Measurements from ENCODE around the gene C4orf51. TPM values are rescaled to one million over a fixed set of nuclear protein-coding genes. Genes with fewer than 3 reads are reported as not detected.
A peak's percentile ranks its signal among the peaks of the same experiment; 100 is the strongest.

Gene C4orf51
- total RNA-seq, 1 donor from 2014 or later, result not detected

GRCh38 chr4:145709843-145710242 is 29.9 kb downstream of the C4orf51 start:
- no peak for DNase-seq (ENCODE audit: low spot score)

DNA sequence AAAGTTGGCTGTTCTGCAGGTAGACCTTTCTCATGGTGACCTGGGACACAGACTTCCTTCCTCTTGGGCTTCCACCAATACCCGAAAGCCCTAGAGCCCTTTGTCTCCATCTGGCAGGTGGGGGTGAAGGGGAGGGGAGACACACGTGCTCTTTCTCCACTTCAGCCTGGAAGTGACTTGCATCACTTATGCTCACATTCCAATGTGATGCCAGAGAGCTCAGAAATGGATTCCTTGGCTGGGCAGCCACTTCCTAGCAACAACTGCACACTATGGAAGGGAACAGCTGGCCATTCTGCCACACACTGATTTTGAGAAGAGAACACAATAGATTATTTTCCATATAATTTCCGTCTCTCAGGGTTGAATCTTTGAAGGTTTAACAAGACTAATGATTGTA is 36.3 kb downstream of the C4orf51 start:
- DNase-seq (ENCODE audit: low spot score), result no peak

DNA sequence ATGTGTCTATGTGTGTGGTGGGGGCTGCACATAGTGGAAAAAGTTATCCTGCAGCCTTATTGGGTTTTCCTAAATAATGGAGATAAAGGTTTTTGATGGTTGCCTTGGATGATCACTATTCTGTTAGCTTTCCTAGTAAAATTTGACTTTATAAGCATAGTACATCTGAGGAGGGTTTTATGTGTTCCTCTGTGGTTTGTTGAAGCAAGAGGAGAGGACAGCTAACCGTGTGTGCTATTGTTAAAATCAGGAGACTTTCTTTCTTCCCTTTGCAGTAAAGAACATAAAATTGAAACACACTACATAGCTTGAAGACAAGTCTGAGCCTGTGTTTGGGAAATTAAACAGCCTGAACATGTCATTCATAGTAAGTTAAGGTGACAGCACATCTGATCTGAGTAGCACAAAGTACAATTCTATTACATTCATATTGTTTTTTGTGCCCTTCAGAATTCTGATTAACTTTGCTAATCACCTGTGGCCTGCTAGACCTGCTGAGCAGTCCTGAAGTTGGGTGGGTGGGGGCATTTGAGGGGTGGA is 36.8 kb downstream of the C4orf51 start:
- DNase-seq (ENCODE audit: low spot score), result no peak

DNA sequence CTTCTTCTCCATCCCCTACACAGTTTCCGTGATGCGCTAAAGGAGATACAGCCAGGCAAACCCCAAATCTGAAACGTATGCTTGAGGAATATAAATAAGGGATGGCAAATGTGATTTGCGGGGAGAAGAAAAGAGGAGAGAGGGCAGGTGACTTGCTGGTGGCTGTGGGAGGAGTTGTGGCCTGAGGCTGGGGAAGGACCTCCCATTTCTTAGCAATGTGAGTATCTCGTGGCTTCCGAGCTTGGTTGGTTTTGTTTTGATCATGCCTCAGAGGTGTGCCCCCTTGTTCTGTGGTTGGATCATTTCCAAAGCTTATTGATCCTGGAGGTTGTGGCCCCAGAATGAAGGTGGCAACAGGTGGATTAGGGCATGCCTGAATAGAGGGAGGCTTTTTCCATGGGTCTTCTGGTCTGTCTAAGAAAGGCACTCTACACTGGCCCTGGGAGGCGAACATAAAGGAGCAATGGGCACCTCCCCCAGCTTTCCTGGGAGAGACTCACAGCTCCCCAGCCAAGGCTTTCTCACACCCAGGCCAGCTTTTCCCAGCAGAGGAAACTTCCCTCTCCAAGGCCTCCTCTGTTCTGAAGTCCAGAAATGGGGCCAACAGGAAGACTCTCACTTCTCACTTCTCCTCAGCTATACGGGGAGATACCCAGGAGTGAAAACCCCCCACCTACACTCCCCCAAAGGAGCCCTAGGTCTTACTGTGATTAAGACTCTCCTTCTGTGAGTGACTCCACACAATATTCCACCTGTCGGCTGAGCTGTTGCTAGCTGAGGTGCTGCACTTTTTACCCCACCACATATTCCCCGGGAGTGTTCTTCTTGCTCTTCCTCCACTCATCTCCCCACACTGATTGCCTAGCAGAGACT is 40.0 kb downstream of the C4orf51 start:
- no peak for DNase-seq (ENCODE audit: low spot score)

GRCh38 chr4:145720656-145721055 is 40.7 kb downstream of the C4orf51 start:
- no peak for DNase-seq (ENCODE audit: low spot score)

- DNase-seq (ENCODE audit: low spot score), result no peak
These were observed 42.6 kb downstream of the C4orf51 start for GRCh38 chr4:145722561-145722960.

GRCh38 chr4:145723336-145723735 is 43.4 kb downstream of the C4orf51 start:
- DNase-seq (ENCODE audit: low spot score), result no peak

GRCh38 chr4:145730026-145730425 is 50.1 kb downstream of the C4orf51 start:
- DNase-seq (ENCODE audit: low spot score), result no peak

DNA sequence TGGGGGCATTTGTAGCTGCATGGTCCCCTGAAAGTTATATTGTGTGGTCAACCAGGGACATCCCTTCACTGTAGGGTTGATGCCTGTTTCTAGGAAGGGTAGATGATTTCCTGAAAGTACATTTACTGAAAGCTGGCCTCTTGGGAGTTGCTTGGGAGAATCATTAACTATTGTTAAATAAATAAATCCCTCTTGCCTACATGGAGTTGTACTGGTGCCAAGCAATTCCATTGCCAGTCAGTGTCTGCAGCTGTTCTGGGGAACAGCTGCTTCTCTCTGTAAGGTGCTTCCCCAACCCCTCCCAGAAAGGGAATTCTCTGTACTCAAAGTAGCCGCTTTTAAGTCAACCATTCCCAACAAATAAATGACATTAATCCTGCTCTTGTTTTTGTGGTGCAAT is 51.1 kb downstream of the C4orf51 start:
- DNase-seq (ENCODE audit: low spot score), result no peak

DNA sequence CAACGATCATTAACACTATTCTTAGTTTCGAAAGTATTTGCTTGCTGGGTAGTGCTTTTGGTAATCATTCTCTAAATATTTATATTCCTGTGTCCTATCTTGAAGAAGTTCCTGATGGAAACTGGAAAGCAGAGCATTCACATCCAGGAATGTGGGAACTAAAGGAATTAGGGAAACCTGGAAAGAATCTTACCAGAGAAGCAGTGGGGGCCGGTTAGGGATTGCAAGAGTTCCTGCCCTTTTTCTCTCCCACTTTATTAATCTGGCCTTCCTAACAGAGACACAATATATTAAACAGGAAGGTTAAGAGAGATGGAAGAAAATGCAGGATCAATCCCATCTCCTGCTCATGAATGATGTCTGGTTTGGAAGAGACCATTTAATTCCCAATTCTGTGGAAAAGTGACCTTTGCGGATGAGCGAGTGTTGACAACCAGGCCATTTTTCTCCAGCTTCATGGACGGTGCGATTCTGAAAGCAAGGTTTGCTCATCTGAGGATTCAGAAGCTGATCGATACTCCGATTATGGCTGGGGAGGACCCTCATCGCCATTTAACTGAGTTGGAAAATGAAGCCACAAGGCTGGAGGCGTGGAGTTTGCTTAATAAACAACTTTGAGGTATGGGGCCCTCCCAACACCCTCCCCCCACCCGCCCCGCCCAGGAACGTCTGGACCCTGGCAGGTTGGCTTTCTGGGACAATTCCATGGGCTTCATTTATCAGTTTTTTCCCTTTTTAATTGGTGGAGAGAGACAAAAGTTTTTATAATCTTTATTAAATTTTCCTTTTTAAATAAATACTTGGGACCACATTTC is 52.3 kb downstream of the C4orf51 start:
- no peak for DNase-seq (ENCODE audit: low spot score)

DNA sequence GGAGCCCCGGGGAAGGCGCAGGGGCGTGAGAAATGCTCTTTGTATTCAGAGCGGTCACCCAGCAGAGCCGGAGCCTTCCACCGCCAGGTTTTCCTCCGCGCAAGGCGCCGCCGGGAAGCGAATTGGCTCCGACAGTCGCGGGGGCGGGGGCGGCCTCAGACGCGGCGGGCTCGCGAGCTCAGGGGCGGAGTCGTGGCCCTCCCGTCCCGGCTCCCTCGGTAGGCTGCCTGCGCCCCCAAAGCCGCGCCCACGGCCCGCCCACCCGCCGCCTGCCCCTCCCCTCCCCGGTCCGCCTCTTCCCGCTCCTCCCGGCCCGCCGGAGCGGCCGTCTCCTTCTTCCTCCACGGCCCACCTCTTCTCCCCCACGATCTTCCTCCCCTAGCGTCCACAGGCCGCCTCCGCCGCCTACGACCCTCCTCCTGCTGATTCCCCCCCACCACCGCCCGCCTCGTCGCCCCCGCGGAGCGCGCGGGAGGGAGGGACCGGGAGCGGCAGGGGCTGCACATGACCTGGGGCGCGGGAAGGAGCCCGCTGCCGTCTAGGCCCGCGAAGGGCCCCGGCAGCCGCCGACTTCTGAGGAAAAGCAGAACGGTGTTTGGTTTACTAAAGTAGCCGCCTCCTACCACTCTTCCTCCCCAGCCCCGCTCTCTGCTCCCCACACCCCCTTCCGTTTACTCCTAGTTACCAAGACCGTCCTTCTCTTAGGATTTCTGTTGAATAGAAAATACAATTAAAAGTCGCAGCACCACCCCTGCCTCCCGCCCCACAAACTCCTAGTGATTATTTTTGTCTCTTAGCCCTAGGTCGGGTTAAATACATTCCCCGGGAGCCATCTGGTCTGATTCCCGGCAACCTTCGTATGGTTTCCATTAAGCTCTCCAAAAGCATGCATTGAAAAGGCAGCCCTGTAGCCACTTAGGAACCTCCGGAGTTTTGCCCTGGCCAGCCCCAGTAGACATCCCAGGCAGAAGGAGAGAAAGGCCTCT is 53.2 kb downstream of the C4orf51 start:
- peak; percentile 94 for DNase-seq (ENCODE audit: low spot score)

GRCh38 chr4:145734031-145734430 is 54.1 kb downstream of the C4orf51 start:
- DNase-seq (ENCODE audit: low spot score), result no peak

GRCh38 chr4:145734576-145735346 is 54.8 kb downstream of the C4orf51 start:
- DNase-seq (ENCODE audit: low spot score), result peak; percentile 81

DNA sequence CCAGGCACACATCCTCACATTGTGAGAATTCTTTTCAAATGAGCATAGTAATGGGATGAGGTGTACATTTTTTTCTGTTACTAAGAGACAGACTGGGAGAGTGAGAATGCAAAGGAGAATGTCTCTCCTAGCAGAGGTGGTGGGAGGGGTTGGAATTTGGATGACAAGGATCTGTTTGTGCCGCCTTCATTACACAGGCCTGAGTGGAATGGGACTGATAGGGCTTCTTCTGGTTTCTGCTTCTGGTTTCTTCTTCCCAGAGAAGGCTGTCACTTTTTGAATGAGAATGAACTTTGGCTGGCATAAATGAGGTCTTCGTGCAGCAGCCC is 55.4 kb downstream of the C4orf51 start:
- no peak for DNase-seq (ENCODE audit: low spot score)

GRCh38 chr4:145735827-145736226 is 55.9 kb downstream of the C4orf51 start:
- DNase-seq (ENCODE audit: low spot score), result no peak

DNA sequence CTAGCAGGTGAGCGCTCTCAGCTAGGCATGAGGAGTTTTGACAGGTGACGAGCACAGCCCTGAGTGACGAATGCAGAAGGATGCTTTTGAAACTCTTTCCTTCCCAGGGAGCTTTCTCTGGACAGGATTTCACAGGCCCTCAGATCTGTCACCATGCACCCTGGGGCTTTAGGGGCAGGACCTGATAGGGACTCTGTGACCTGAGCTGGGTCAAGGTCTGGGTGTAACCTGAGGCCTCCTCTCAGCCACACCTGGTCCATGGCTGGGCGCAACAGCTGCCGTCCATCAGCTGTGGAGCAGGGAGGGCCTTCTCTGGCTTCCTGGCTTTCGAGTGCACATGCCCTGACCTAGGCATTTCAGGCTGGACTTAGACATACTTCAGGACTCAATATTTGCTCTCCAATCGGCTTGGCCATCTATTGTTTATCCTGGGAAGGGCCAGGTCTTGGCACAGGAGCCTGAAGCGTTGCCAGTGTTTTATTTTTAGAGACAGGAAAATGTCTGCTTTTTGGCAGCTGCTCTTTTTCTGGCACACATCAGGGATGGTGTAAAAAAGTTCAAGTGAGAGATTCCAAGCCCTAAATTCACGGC is 56.4 kb downstream of the C4orf51 start:
- peak; percentile 81 for DNase-seq (ENCODE audit: low spot score)

DNA sequence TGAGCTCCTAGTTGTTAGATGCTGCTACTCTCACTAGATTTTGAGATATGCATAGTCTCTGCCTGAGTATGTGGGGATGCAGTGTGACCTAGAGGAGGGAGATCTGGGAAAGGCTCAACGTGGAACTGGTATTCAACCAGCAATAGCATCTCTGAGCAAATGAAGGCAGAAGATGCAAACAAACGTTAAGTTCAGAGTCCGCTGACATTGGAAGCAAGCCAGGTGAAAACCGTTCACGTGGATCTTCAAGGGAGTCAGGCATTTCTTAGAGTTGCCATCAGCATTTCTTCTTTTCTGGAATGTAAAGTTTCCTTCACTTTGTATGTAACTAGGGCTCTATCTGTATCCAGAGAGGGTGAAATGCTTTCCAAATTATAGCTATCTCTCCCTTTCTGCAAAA is 59.9 kb downstream of the C4orf51 start:
- no peak for DNase-seq (ENCODE audit: low spot score)

GRCh38 chr4:145740806-145741205 is 60.9 kb downstream of the C4orf51 start:
- no peak for DNase-seq (ENCODE audit: low spot score)

GRCh38 chr4:145743641-145744040 is 63.7 kb downstream of the C4orf51 start:
- DNase-seq (ENCODE audit: low spot score), result no peak

- DNase-seq (ENCODE audit: low spot score), result no peak
These were observed 75.9 kb downstream of the C4orf51 start for GRCh38 chr4:145755802-145756201.
